Activated CD8-positive, alpha-beta T cell treated with anti-CD3 and anti-CD28 coated beads for 36 hours (primary cell): ENCODE data around the gene STUM. TPM values are rescaled to one million over a fixed set of nuclear protein-coding genes. Genes with fewer than 3 reads are reported as not detected.
"Not testable (repeated sequence)": the region's sequence is repeated elsewhere in the genome, so short reads cannot be mapped to it uniquely, and the experiment has no call there.

Experiments
- ATAC-seq: fragments of 200-7000 bp; cut with Tn5 transposase; one replicate; pipeline ENCODE4 v1.10.0; 2021; ENCODE audit warnings: mild to moderate bottlenecking, moderate library complexity
- CTCF ChIA-PET: fragments of 350-600 bp; sonication (Branson Sonifier 250); formaldehyde crosslinking; loops from one replicate; lab custom pipeline; 2021; ENCODE audit warnings: antibody characterized with exemption; lab: Charles Lee
- POLR2A ChIA-PET: fragments of 350-600 bp; sonication (Branson Sonifier 250); formaldehyde crosslinking; loops from one replicate; lab custom pipeline; 2021; ENCODE audit warnings: antibody characterized with exemption; lab: Charles Lee
- DNase-seq: peaks from one replicate; pipeline ENCODE4 v3.0.0-alpha.2; 2020
- H3K27ac Mint-ChIP-seq: one replicate; pipeline ENCODE4 v1.8.0; 2021; ENCODE audit warnings: mild to moderate bottlenecking, mixed read lengths
- H3K27me3 Mint-ChIP-seq: one replicate; pipeline ENCODE4 v1.8.0; 2021; ENCODE audit warnings: mixed read lengths
- H3K36me3 Mint-ChIP-seq: one replicate; pipeline ENCODE4 v1.8.0; 2021; ENCODE audit warnings: low read depth, mixed read lengths
- H3K4me1 Mint-ChIP-seq: one replicate; pipeline ENCODE4 v1.8.0; 2021; ENCODE audit warnings: low read depth, mixed read lengths
- H3K4me3 Mint-ChIP-seq: one replicate; pipeline ENCODE4 v1.8.0; 2021; ENCODE audit warnings: mild to moderate bottlenecking, moderate library complexity, mixed read lengths
- H3K9me3 Mint-ChIP-seq: one replicate; pipeline ENCODE4 v1.8.0; 2021; ENCODE audit warnings: mixed read lengths
- CTCF ChIP-seq: fragments of 200-600 bp; IDR thresholded peaks from one replicate; pipeline ENCODE4 v1.8.0; 2022; ENCODE audit warnings: antibody characterized with exemption, mild to moderate bottlenecking
- intact Hi-C: fragments of 100-400 bp; cut with micrococcal nuclease; formaldehyde crosslinking; loops from one replicate; pipeline ENCODE4 v1.10.0; 2022
- total RNA-seq, 2 experiments: library from RNA; stranded (reverse); gene quantifications; one replicate each; pipeline ENCODE4 v1.2.3, GENCODE V29; 2021

The STUM gene
- total RNA-seq, 2 experiments from 2014 or later, result not detected

DNA sequence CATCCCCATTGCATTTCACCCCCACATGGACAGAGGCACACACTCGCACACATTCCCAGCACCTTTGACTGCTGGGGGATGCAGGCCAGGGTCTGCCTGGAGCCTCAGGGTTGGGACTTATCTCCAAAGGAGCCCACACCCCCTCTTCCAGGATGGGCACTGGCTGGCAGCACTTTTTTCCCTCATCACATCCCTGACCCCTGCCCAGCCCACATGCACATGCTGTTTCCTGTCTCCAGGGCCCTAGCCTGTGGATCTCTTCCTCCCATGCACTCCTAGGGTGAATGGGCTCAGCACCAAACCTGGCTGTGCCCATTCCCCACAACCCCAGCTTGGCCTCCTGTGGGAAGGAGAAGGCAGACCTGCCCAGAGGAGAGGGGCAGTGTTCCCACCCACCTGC, 59.3 kb downstream of the STUM start:
- no peak overlapping the region for H3K4me3 Mint-ChIP-seq
- TF ChIP-seq CTCF, result no peak
- no peak for DNase-seq
- ATAC-seq, result no peak
- ChIA-PET POLR2A (no interaction called here), CTCF (interaction anchor here (0.8 to 2.9 kb wide), 12 partner anchors 13 to 242 kb away, joined by 3 to 14 read pairs (median 5); partner anchors contain the start of gene STUM)
- intact Hi-C loops, result loop anchor here (5.0 kb wide), 1 partner anchor 61 kb away; the partner anchor contains the start of gene STUM
- no peak overlapping the region for H3K27ac Mint-ChIP-seq
- H3K4me1 Mint-ChIP-seq, result peaks cover 3% of the 10 kb centered on the region
- H3K9me3 Mint-ChIP-seq, result no peaks in the 10 kb centered on the region
- H3K36me3 Mint-ChIP-seq, result no peaks in the 10 kb centered on the region
- no peaks in the 10 kb centered on the region for H3K27me3 Mint-ChIP-seq

GRCh38 chr1:226608699-226609505, 60.3 kb downstream of the STUM start:
- Mint-ChIP-seq H3K36me3 (no peaks in the 10 kb centered on the region), H3K9me3 (no peaks in the 10 kb centered on the region), H3K27ac (no peak overlapping the region), H3K27me3 (no peaks in the 10 kb centered on the region), H3K4me1 (no peaks in the 10 kb centered on the region), H3K4me3 (no peak overlapping the region)
- ChIA-PET POLR2A (no interaction called here), CTCF (interaction anchor here (0.7 to 2.9 kb wide), 29 partner anchors 9 to 241 kb away, joined by 3 to 14 read pairs (median 3); partner anchors contain the start of genes PARP1 and STUM)
- intact Hi-C loops, result loop anchor here (5.0 kb wide), 1 partner anchor 62 kb away; the partner anchor contains the start of gene STUM
- TF ChIP-seq CTCF, result peak; percentile 96
- DNase-seq (peak; percentile 79), ATAC-seq (peak; percentile 82)

DNA sequence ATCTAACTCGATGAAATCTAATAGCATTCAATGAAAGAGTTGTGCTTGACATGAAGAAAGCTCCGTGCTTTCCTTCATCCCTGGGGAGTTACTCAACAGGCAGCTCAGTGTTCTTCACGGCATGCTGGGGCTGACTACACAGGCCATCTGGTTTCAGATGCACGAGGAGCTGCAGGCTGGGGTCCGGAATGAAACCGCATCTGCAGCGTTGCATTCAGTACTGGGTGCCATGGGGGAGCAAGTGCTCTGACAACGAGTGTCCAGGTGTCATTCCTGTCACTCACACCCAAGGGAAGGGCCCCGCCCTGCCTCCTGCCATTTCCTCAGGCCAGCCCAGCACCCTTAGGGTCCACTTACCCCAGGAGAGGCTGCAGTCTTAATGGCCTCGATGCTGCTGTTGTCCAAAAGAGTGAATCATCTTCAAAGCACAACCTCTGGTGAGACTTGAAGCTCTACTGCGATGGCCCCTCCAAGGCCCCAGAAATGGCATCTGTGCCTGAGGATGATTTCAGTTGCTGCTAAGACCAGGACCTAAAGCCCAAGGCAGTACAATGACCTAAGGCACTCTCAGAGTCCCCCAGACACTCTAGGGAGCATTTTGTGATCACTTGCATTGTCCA, 61.4 kb downstream of the STUM start:
- ATAC-seq, result no peak
- no peak overlapping the region for H3K4me3 Mint-ChIP-seq
- CTCF ChIA-PET, result interaction anchor here (0.9 to 1.7 kb wide), 5 partner anchors 10 to 191 kb away, joined by 3 to 6 read pairs (median 3); no protein-coding TSS in a partner anchor
- H3K9me3 Mint-ChIP-seq, result no peaks in the 10 kb centered on the region
- no peak for TF ChIP-seq CTCF
- no peak overlapping the region for H3K27ac Mint-ChIP-seq
- H3K4me1 Mint-ChIP-seq, result no peaks in the 10 kb centered on the region
- POLR2A ChIA-PET, result no interaction called here
- intact Hi-C loops, result loop anchor here (5.0 kb wide), 1 partner anchor 63 kb away; the partner anchor contains the start of gene STUM
- H3K27me3 Mint-ChIP-seq, result no peaks in the 10 kb centered on the region
- H3K36me3 Mint-ChIP-seq, result no peaks in the 10 kb centered on the region
- DNase-seq, result no peak

DNA sequence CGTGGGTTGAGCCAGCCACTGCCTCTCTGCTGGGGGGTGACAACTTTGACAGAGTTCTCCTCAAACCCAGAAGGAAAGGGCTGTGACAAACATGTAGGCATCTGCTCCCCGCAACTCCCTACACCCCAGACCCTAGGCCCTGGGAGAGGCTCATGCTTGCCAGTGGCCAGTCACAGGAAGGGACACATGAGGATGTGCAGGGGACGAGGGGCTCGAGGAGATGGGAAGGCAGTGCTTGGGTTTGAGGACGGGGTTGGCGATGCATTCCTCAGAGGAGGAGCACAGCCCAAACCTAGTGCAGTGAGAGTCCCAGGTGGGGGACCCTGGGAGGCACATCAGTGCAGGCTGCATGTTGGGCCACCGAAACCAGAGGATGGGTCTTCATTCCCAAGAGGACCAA, 62.1 kb downstream of the STUM start:
- no peak for ATAC-seq
- intact Hi-C loops, result no loop called here
- no peaks in the 10 kb centered on the region for H3K4me1 Mint-ChIP-seq
- DNase-seq, result no peak
- H3K27me3 Mint-ChIP-seq, result no peaks in the 10 kb centered on the region
- CTCF ChIA-PET, result no interaction called here
- H3K27ac Mint-ChIP-seq, result no peak overlapping the region
- POLR2A ChIA-PET, result no interaction called here
- no peaks in the 10 kb centered on the region for H3K36me3 Mint-ChIP-seq
- H3K9me3 Mint-ChIP-seq, result no peaks in the 10 kb centered on the region
- H3K4me3 Mint-ChIP-seq, result no peak overlapping the region
- TF ChIP-seq CTCF, result no peak

GRCh38 chr1:226611301-226611700, 62.7 kb downstream of the STUM start:
- DNase-seq, result no peak
- H3K4me1 Mint-ChIP-seq, result no peaks in the 10 kb centered on the region
- no peaks in the 10 kb centered on the region for H3K27me3 Mint-ChIP-seq
- no peak for ATAC-seq
- no peak overlapping the region for H3K4me3 Mint-ChIP-seq
- POLR2A ChIA-PET, result no interaction called here
- CTCF ChIA-PET, result no interaction called here
- H3K27ac Mint-ChIP-seq, result no peak overlapping the region
- no peaks in the 10 kb centered on the region for H3K9me3 Mint-ChIP-seq
- no peak for TF ChIP-seq CTCF
- intact Hi-C loops, result no loop called here
- H3K36me3 Mint-ChIP-seq, result no peaks in the 10 kb centered on the region

GRCh38 chr1:226611980-226612379, 63.4 kb downstream of the STUM start:
- intact Hi-C loops, ATAC-seq, POLR2A ChIA-PET, H3K36me3 Mint-ChIP-seq, H3K27ac Mint-ChIP-seq, H3K9me3 Mint-ChIP-seq, H3K4me3 Mint-ChIP-seq, DNase-seq, H3K4me1 Mint-ChIP-seq, CTCF ChIA-PET, H3K27me3 Mint-ChIP-seq: not testable (repeated sequence)
